Left ventricle myocardium inferior (tissue), 1 donor: ENCODE data around the gene EEF2K. TPM values are rescaled to one million over a fixed set of nuclear protein-coding genes. Genes with fewer than 3 reads are reported as not detected.

Source experiments
- DNase-seq: peaks from one replicate; pipeline ENCODE4 v3.0.0-alpha.2; 2020
- H3K27ac ChIP-seq: fragments of 200-600 bp; replicated peaks from 2 replicates; pipeline ENCODE4 v1.8.0; 2021
- H3K27me3 ChIP-seq: fragments of 200-600 bp; 2 replicates; pipeline ENCODE4 v1.8.0; 2021; ENCODE audit warnings: low read depth
- H3K36me3 ChIP-seq: fragments of 200-600 bp; 2 replicates; pipeline ENCODE4 v1.8.0; 2021
- H3K4me1 ChIP-seq: fragments of 200-600 bp; 2 replicates; pipeline ENCODE4 v1.8.0; 2021
- H3K4me3 ChIP-seq: fragments of 200-600 bp; 2 replicates; pipeline ENCODE4 v1.8.0; 2021; ENCODE audit warnings: mild to moderate bottlenecking, moderate library complexity
- H3K9me3 ChIP-seq: fragments of 200-600 bp; replicated peaks from 2 replicates; pipeline ENCODE4 v1.8.0; 2021
- intact Hi-C: fragments of 100-400 bp; cut with micrococcal nuclease; formaldehyde crosslinking; loops from one replicate; pipeline ENCODE4 v1.11.0; 2022
- total RNA-seq: library from RNA; stranded (reverse); fragmentation: NEBNext Ultra II Directional; extraction: Animal tissue kit (Norgen Biotek cat#: 25700); gene quantifications from one replicate; pipeline ENCODE4 v1.2.1, GENCODE V29; 2021
- TF ChIP-seq, protein P1 (sequence below): fragments of 200-600 bp; IDR thresholded peaks from 2 replicates; pipeline ENCODE4 v1.8.0; 2021; ENCODE audit warnings: antibody characterized with exemption, mild to moderate bottlenecking, borderline replicate concordance
- donor health status: DM: no; HTN: yes; CAD: no; lungs with severe emphysema.

Gene EEF2K
- total RNA-seq, 1 donor from 2014 or later = 22.1 TPM

GRCh38 chr16:22255335-22255734 lies 49.3 kb downstream of the EEF2K start:
- Histone ChIP-seq H3K36me3 (peaks cover 100% of the 10 kb centered on the region), H3K4me1 (no peaks in the 10 kb centered on the region), H3K9me3 (peaks cover 12% of the 10 kb centered on the region), H3K27me3 (no peaks in the 10 kb centered on the region), H3K4me3 (no peak overlapping the region), H3K27ac (no peak overlapping the region)
- DNase-seq = no peak
- intact Hi-C loops = no loop called here
- TF ChIP-seq, protein P1, sequence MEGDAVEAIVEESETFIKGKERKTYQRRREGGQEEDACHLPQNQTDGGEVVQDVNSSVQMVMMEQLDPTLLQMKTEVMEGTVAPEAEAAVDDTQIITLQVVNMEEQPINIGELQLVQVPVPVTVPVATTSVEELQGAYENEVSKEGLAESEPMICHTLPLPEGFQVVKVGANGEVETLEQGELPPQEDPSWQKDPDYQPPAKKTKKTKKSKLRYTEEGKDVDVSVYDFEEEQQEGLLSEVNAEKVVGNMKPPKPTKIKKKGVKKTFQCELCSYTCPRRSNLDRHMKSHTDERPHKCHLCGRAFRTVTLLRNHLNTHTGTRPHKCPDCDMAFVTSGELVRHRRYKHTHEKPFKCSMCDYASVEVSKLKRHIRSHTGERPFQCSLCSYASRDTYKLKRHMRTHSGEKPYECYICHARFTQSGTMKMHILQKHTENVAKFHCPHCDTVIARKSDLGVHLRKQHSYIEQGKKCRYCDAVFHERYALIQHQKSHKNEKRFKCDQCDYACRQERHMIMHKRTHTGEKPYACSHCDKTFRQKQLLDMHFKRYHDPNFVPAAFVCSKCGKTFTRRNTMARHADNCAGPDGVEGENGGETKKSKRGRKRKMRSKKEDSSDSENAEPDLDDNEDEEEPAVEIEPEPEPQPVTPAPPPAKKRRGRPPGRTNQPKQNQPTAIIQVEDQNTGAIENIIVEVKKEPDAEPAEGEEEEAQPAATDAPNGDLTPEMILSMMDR = no peak

GRCh38 chr16:22257440-22257839 lies 51.4 kb downstream of the EEF2K start:
- Histone ChIP-seq H3K36me3 (peaks cover 98% of the 10 kb centered on the region), H3K9me3 (peaks cover 12% of the 10 kb centered on the region), H3K27me3 (no peaks in the 10 kb centered on the region), H3K4me1 (no peaks in the 10 kb centered on the region), H3K27ac (no peak overlapping the region), H3K4me3 (no peak overlapping the region)
- TF ChIP-seq, protein P1 = no peak
- no peak for DNase-seq
- intact Hi-C loops = no loop called here

DNA sequence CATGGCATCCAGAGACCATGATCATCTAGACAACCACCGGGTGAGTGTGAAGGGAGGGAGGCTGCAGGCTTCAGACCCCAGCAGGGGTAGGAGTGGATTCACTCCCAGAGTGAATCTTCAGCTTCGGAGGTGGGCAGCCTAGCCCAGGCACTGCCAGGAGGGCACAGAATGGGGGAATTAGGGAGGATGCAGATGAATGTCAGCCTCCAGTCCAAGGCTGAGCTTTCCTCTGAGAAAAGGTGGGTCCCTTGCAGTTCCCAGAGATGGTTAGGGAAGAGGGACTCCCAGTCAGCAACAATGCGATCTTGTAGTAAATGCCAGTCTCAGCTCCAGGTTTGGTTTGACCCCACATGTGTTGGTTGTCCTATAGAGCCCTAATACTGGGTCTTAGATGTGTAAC lies 54.4 kb downstream of the EEF2K start:
- TF ChIP-seq, protein P1 = no peak
- DNase-seq = no peak
- intact Hi-C loops = no loop called here

DNA sequence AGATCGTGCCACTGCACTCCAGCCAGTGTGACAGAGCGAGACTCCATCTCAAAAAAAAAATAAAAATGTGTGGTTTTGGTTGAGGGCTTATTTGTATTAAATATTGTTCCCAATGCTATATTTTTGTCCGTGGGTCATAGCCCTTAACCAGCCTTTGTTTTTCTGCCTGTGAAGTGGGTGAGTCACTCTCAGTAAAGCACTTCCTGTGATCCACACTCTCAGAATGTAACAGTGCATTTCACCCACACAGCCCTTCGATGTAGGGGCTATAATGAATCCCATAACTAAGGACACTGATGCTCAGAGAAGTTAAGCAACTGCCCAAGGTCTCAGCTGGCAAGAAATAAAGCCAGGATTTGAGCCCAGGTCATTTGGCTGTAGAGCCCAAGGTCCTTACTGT lies 56.4 kb downstream of the EEF2K start:
- H3K9me3 ChIP-seq = peaks cover 5% of the 10 kb centered on the region
- H3K36me3 ChIP-seq = peaks cover 96% of the 10 kb centered on the region
- no peak overlapping the region for H3K27ac ChIP-seq
- H3K4me1 ChIP-seq = no peaks in the 10 kb centered on the region
- no peak for DNase-seq
- intact Hi-C loops = no loop called here
- TF ChIP-seq, protein P1 = no peak
- H3K4me3 ChIP-seq = no peak overlapping the region
- no peaks in the 10 kb centered on the region for H3K27me3 ChIP-seq

More for the DNA sequence above, 54.4 kb downstream of the EEF2K start:
- Histone ChIP-seq H3K27me3 (no peaks in the 10 kb centered on the region), H3K36me3 (peaks cover 97% of the 10 kb centered on the region), H3K4me3 (no peak overlapping the region), H3K4me1 (no peaks in the 10 kb centered on the region), H3K27ac (no peak overlapping the region), H3K9me3 (peaks cover 6% of the 10 kb centered on the region)

DNA sequence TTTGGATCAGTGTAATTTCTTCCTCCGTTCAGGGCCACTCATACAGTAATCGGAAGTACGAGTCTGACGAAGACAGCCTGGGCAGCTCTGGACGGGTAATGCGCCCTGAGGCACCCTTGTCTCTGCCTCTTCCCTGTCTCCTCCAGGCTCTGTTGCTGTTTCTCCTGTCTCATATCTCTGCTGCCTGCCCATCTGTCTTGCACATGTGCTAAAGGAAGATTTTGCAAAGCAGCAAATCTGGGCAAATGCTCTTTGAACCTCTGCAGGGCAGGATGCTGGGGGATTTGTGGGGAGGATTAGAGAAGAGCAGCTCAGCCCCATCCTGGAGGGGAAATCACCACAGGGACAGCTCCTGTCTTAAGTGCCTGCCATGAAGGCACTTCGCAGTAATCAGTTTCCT lies 58.7 kb downstream of the EEF2K start:
- no peak overlapping the region for H3K27ac ChIP-seq
- H3K4me3 ChIP-seq = no peak overlapping the region
- TF ChIP-seq, protein P1 = no peak
- H3K36me3 ChIP-seq = peaks cover 96% of the 10 kb centered on the region
- no peaks in the 10 kb centered on the region for H3K4me1 ChIP-seq
- DNase-seq = no peak
- intact Hi-C loops = no loop called here
- no peaks in the 10 kb centered on the region for H3K27me3 ChIP-seq
- H3K9me3 ChIP-seq = no peaks in the 10 kb centered on the region

DNA sequence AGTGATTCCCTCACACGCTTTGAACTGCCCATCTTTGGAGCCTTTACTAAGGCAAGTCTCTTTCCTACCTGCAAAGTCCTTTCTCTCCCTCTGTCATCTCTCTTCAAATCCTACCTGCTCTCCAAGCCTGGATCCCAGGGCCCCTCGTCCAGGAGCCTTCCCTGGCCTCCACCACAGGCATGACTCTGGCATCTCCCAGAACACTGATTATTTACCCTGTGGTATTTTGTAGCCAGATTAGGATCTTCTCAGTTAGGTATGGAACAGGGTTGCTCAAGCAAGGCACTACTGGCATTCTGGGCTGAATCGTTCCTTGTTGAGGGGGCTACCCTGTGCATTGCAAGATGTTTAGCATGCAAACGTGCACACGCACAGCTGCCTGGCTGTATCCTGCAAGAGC lies 59.3 kb downstream of the EEF2K start:
- peaks cover 96% of the 10 kb centered on the region for H3K36me3 ChIP-seq
- no peak overlapping the region for H3K4me3 ChIP-seq
- no peaks in the 10 kb centered on the region for H3K9me3 ChIP-seq
- no peaks in the 10 kb centered on the region for H3K27me3 ChIP-seq
- no peak overlapping the region for H3K27ac ChIP-seq
- TF ChIP-seq, protein P1 = no peak
- no peak for DNase-seq
- intact Hi-C loops = no loop called here
- H3K4me1 ChIP-seq = no peaks in the 10 kb centered on the region
